ENCODE results near the gene KCNJ14.

Gene KCNJ14

GRCh38 chr19:48446579-48446978, 8.8 kb upstream of the KCNJ14 start:
- peaks cover 19% of the 10 kb centered on the region for H3K4me1 ChIP-seq (ENCODE audit: control insufficient read depth, insufficient read depth, low read length)
- H3K36me3 ChIP-seq (ENCODE audit: insufficient read depth, low read length): peaks cover 42% of the 10 kb centered on the region

GRCh38 chr19:48448563-48448962, 6.8 kb upstream of the KCNJ14 start:
- Histone ChIP-seq H3K4me3 (ENCODE audit: low read length) (no peak overlapping the region), H3K4me1 (ENCODE audit: control insufficient read depth, insufficient read depth, low read length) (peaks cover 19% of the 10 kb centered on the region), H3K36me3 (ENCODE audit: insufficient read depth, low read length) (peaks cover 55% of the 10 kb centered on the region), H3K9me3 (replicated peaks; ENCODE audit: low read length) (no peaks in the 10 kb centered on the region), H3K27me3 (ENCODE audit: control insufficient read depth, insufficient read depth, low read length) (peaks cover 4% of the 10 kb centered on the region), H3K4me2 (ENCODE audit: low read length) (no peak overlapping the region), H3K9ac (ENCODE audit: low read depth, low read length) (no peak overlapping the region)

More at GRCh38 chr19:48446579-48446978, 8.8 kb upstream of the KCNJ14 start:
- peak overlapping the region; percentile 95 for H3K4me3 ChIP-seq (ENCODE audit: low read length)
- peak overlapping the region; percentile 96 for H3K9ac ChIP-seq (ENCODE audit: low read depth, low read length)
- H3K27me3 ChIP-seq (ENCODE audit: control insufficient read depth, insufficient read depth, low read length): peaks cover 13% of the 10 kb centered on the region
- H3K9me3 ChIP-seq (replicated peaks; ENCODE audit: low read length): no peaks in the 10 kb centered on the region
- H3K4me2 ChIP-seq (ENCODE audit: low read length): peak overlapping the region; percentile 87

GRCh38 chr19:48450441-48450840, 4.9 kb upstream of the KCNJ14 start:
- H3K27me3 ChIP-seq (ENCODE audit: control insufficient read depth, insufficient read depth, low read length): no peaks in the 10 kb centered on the region
- H3K9me3 ChIP-seq (replicated peaks; ENCODE audit: low read length): no peaks in the 10 kb centered on the region
- H3K4me2 ChIP-seq (ENCODE audit: low read length): no peak overlapping the region
- peaks cover 61% of the 10 kb centered on the region for H3K36me3 ChIP-seq (ENCODE audit: insufficient read depth, low read length)
- H3K9ac ChIP-seq (ENCODE audit: low read depth, low read length): no peak overlapping the region
- H3K4me3 ChIP-seq (ENCODE audit: low read length): no peak overlapping the region
- peaks cover 4% of the 10 kb centered on the region for H3K4me1 ChIP-seq (ENCODE audit: control insufficient read depth, insufficient read depth, low read length)

GRCh38 chr19:48450863-48451262, 4.5 kb upstream of the KCNJ14 start:
- Histone ChIP-seq H3K4me1 (ENCODE audit: control insufficient read depth, insufficient read depth, low read length) (peaks cover 4% of the 10 kb centered on the region), H3K27me3 (ENCODE audit: control insufficient read depth, insufficient read depth, low read length) (no peaks in the 10 kb centered on the region), H3K9me3 (replicated peaks; ENCODE audit: low read length) (no peaks in the 10 kb centered on the region), H3K4me2 (ENCODE audit: low read length) (no peak overlapping the region), H3K36me3 (ENCODE audit: insufficient read depth, low read length) (peaks cover 66% of the 10 kb centered on the region), H3K4me3 (ENCODE audit: low read length) (no peak overlapping the region), H3K9ac (ENCODE audit: low read depth, low read length) (no peak overlapping the region)

GRCh38 chr19:48451624-48452023, 3.8 kb upstream of the KCNJ14 start:
- H3K9me3 ChIP-seq (replicated peaks; ENCODE audit: low read length): no peaks in the 10 kb centered on the region
- H3K4me1 ChIP-seq (ENCODE audit: control insufficient read depth, insufficient read depth, low read length): peaks cover under 1% of the 10 kb centered on the region
- H3K36me3 ChIP-seq (ENCODE audit: insufficient read depth, low read length): peaks cover 73% of the 10 kb centered on the region
- no peak overlapping the region for H3K4me2 ChIP-seq (ENCODE audit: low read length)
- H3K4me3 ChIP-seq (ENCODE audit: low read length): no peak overlapping the region
- H3K9ac ChIP-seq (ENCODE audit: low read depth, low read length): no peak overlapping the region
- H3K27me3 ChIP-seq (ENCODE audit: control insufficient read depth, insufficient read depth, low read length): no peaks in the 10 kb centered on the region

GRCh38 chr19:48452289-48453190, 2.8 kb upstream of the KCNJ14 start:
- no peaks in the 10 kb centered on the region for H3K27me3 ChIP-seq (ENCODE audit: control insufficient read depth, insufficient read depth, low read length)
- H3K4me2 ChIP-seq (ENCODE audit: low read length): no peak overlapping the region
- peaks cover 72% of the 10 kb centered on the region for H3K36me3 ChIP-seq (ENCODE audit: insufficient read depth, low read length)
- no peak overlapping the region for H3K9ac ChIP-seq (ENCODE audit: low read depth, low read length)
- H3K4me1 ChIP-seq (ENCODE audit: control insufficient read depth, insufficient read depth, low read length): no peaks in the 10 kb centered on the region
- no peaks in the 10 kb centered on the region for H3K9me3 ChIP-seq (replicated peaks; ENCODE audit: low read length)
- H3K4me3 ChIP-seq (ENCODE audit: low read length): no peak overlapping the region

GRCh38 chr19:48454150-48454730, 1.1 kb upstream of the KCNJ14 start:
- Histone ChIP-seq H3K36me3 (ENCODE audit: insufficient read depth, low read length) (peaks cover 63% of the 10 kb centered on the region), H3K4me1 (ENCODE audit: control insufficient read depth, insufficient read depth, low read length) (no peaks in the 10 kb centered on the region), H3K4me2 (ENCODE audit: low read length) (no peak overlapping the region), H3K27me3 (ENCODE audit: control insufficient read depth, insufficient read depth, low read length) (no peaks in the 10 kb centered on the region), H3K9me3 (replicated peaks; ENCODE audit: low read length) (no peaks in the 10 kb centered on the region), H3K4me3 (ENCODE audit: low read length) (no peak overlapping the region), H3K9ac (ENCODE audit: low read depth, low read length) (no peak overlapping the region)

GRCh38 chr19:48455908-48456562, 661 bp downstream of the KCNJ14 start:
- Histone ChIP-seq H3K4me3 (ENCODE audit: low read length) (no peak overlapping the region), H3K9ac (ENCODE audit: low read depth, low read length) (no peak overlapping the region), H3K27me3 (ENCODE audit: control insufficient read depth, insufficient read depth, low read length) (no peaks in the 10 kb centered on the region), H3K9me3 (replicated peaks; ENCODE audit: low read length) (no peaks in the 10 kb centered on the region), H3K4me2 (ENCODE audit: low read length) (no peak overlapping the region), H3K36me3 (ENCODE audit: insufficient read depth, low read length) (peaks cover 46% of the 10 kb centered on the region), H3K4me1 (ENCODE audit: control insufficient read depth, insufficient read depth, low read length) (no peaks in the 10 kb centered on the region)

- Histone ChIP-seq H3K4me2 (ENCODE audit: low read length) (no peak overlapping the region), H3K36me3 (ENCODE audit: insufficient read depth, low read length) (peaks cover 42% of the 10 kb centered on the region), H3K4me3 (ENCODE audit: low read length) (no peak overlapping the region), H3K27me3 (ENCODE audit: control insufficient read depth, insufficient read depth, low read length) (no peaks in the 10 kb centered on the region), H3K4me1 (ENCODE audit: control insufficient read depth, insufficient read depth, low read length) (no peaks in the 10 kb centered on the region), H3K9me3 (replicated peaks; ENCODE audit: low read length) (no peaks in the 10 kb centered on the region), H3K9ac (ENCODE audit: low read depth, low read length) (no peak overlapping the region)
These were observed 1.5 kb downstream of the KCNJ14 start for GRCh38 chr19:48456864-48457263.

GRCh38 chr19:48458016-48458415, 2.6 kb downstream of the KCNJ14 start:
- Histone ChIP-seq H3K4me1 (ENCODE audit: control insufficient read depth, insufficient read depth, low read length) (no peaks in the 10 kb centered on the region), H3K9me3 (replicated peaks; ENCODE audit: low read length) (no peaks in the 10 kb centered on the region), H3K27me3 (ENCODE audit: control insufficient read depth, insufficient read depth, low read length) (no peaks in the 10 kb centered on the region), H3K9ac (ENCODE audit: low read depth, low read length) (no peak overlapping the region), H3K36me3 (ENCODE audit: insufficient read depth, low read length) (peaks cover 41% of the 10 kb centered on the region), H3K4me3 (ENCODE audit: low read length) (no peak overlapping the region), H3K4me2 (ENCODE audit: low read length) (no peak overlapping the region)

- H3K4me2 ChIP-seq (ENCODE audit: low read length): no peak overlapping the region
- H3K9ac ChIP-seq (ENCODE audit: low read depth, low read length): no peak overlapping the region
These were observed 6.2 kb downstream of the KCNJ14 start for GRCh38 chr19:48461651-48461981.

More at GRCh38 chr19:48461651-48461981, 6.2 kb downstream of the KCNJ14 start:
- Histone ChIP-seq H3K4me1 (ENCODE audit: control insufficient read depth, insufficient read depth, low read length) (peaks cover 4% of the 10 kb centered on the region), H3K4me3 (ENCODE audit: low read length) (no peak overlapping the region), H3K36me3 (ENCODE audit: insufficient read depth, low read length) (peaks cover 20% of the 10 kb centered on the region), H3K27me3 (ENCODE audit: control insufficient read depth, insufficient read depth, low read length) (no peaks in the 10 kb centered on the region), H3K9me3 (replicated peaks; ENCODE audit: low read length) (no peaks in the 10 kb centered on the region)

Measured in skeletal muscle satellite cell (primary cell).